ENCODE measurements around the gene NMT1. TPM values are rescaled to one million over a fixed set of nuclear protein-coding genes. Genes with fewer than 3 reads are reported as not detected.
A peak's percentile ranks its signal among the peaks of the same experiment; 100 is the strongest.

The NMT1 gene
- total and polyA plus RNA-seq, 2 of the 13 experiments (the other 11 are each of a cell fraction or from before 2014, with no cell fraction given): 75.7 to 142 TPM

- TF ChIP-seq NR2F1 (CRISPR knock-in tag; IDR thresholded peaks at IDR 0.05): no peak; a peak in 1 of 4 replicates
- TF ChIP-seq AKAP8 (CRISPR knock-in tag; IDR thresholded peaks at IDR 0.05): no peak
- TF ChIP-seq ZNF10 (CRISPR knock-in tag; IDR thresholded peaks at IDR 0.05; ENCODE audit: borderline replicate concordance, low read depth): no peak
- TF ChIP-seq CCDC6 (CRISPR knock-in tag; IDR thresholded peaks at IDR 0.05): no peak
- no peak for TF ChIP-seq BCLAF1 (IDR thresholded peaks at IDR 0.05)
- no peak for TF ChIP-seq ZNF646 (CRISPR knock-in tag; IDR thresholded peaks at IDR 0.05)
- TF ChIP-seq ZNF24 (IDR thresholded peaks at IDR 0.05): no peak
- no peak for TF ChIP-seq NR2F2 (IDR thresholded peaks at IDR 0.05; ENCODE audit: borderline replicate concordance, low read depth)
- TF ChIP-seq CTCF (CRISPR knock-in tag; IDR thresholded peaks at IDR 0.05): peak; percentile 91
- TF ChIP-seq HNRNPLL (IDR thresholded peaks at IDR 0.05; ENCODE audit: low read depth, low read length, poor library complexity, severe bottlenecking): peak; percentile 30
- no peak for TF ChIP-seq ATAD3A (CRISPR knock-in tag; IDR thresholded peaks at IDR 0.05)
- TF ChIP-seq ZNF143 (CRISPR knock-in tag; IDR thresholded peaks at IDR 0.05): peak; percentile 58; the same call in 1 of the 2 replicates
- no peak for TF ChIP-seq SP140L (CRISPR knock-in tag; IDR thresholded peaks at IDR 0.05; ENCODE audit: borderline replicate concordance)
- TF ChIP-seq TBP (CRISPR knock-in tag; IDR thresholded peaks at IDR 0.05): 0 out of 2 replicates have a peak, but pooled peaks have one; percentile 55
- TF ChIP-seq TEAD2 (CRISPR knock-in tag; IDR thresholded peaks at IDR 0.05): no peak
- no peak for TF ChIP-seq MAFF (IDR thresholded peaks at IDR 0.05; ENCODE audit: low read depth, low read length)
Observed at GRCh38 chr17:45132572-45133463, 71.7 kb downstream of the NMT1 start (continued).

Measured in HepG2 (cell line).